ENCODE measurements around the gene ESAM.

The ESAM gene

GRCh38 chr11:124742555-124742954 lies 19.5 kb downstream of the ESAM start:
- no peak for ATAC-seq (ENCODE audit: low read depth)
- no peak for TF ChIP-seq CTCF (IDR thresholded peaks at IDR 0.05; ENCODE audit: poor library complexity, severe bottlenecking)
- no peaks in the 10 kb centered on the region for H3K27me3 ChIP-seq (ENCODE audit: insufficient read depth, poor library complexity, severe bottlenecking)

DNA sequence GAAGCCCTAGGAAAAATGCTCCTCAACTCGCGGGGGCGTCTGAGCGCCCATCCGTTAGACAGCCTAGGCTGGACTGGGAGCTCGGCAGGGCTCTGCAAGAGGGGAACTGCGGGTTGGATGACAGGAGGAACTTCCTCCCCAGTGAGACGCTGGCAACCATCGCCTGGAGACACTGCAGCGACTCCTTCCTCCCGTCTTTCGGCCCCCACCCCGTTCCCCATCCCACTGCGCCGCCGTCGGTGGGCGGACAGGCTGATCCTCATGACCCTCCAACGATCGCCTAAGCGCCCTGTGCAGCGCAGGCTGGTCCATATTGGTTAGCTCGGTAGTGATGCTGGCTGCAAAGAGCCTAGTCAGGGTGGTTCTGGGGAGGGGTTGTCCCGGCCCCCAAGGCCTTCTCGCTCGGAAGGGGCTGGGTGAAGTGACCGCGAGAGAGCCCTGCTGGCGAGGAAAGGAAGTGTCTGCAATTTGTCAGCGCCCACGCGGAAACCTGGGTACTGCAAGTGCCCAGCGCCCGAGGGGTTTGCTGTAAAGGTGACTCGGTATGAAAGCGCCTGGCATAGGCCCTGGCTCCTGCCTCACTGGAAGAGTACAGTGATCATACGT lies 21.7 kb downstream of the ESAM start:
- Histone ChIP-seq H3K36me3 (ENCODE audit: low read depth) (no peaks in the 10 kb centered on the region), H3K27me3 (ENCODE audit: insufficient read depth, poor library complexity, severe bottlenecking) (no peaks in the 10 kb centered on the region), H3K9me3 (ENCODE audit: severe bottlenecking) (no peaks in the 10 kb centered on the region), H3K27ac (ENCODE audit: poor library complexity, severe bottlenecking) (no peak overlapping the region), H3K4me3 (ENCODE audit: severe bottlenecking) (peak overlapping the region; percentile 41), H3K4me1 (ENCODE audit: insufficient read depth, poor library complexity, severe bottlenecking) (peaks cover 4% of the 10 kb centered on the region)
- peak; percentile 39 for TF ChIP-seq CTCF (IDR thresholded peaks at IDR 0.05; ENCODE audit: poor library complexity, severe bottlenecking)
- DNase-seq (ENCODE audit: low spot score) (no peak), ATAC-seq (ENCODE audit: low read depth) (peak; percentile 45)

More at GRCh38 chr11:124742555-124742954, 19.5 kb downstream of the ESAM start:
- no peaks in the 10 kb centered on the region for H3K36me3 ChIP-seq (ENCODE audit: low read depth)
- H3K4me1 ChIP-seq (ENCODE audit: insufficient read depth, poor library complexity, severe bottlenecking): peaks cover 8% of the 10 kb centered on the region
- DNase-seq (ENCODE audit: low spot score): no peak
- H3K27ac ChIP-seq (ENCODE audit: poor library complexity, severe bottlenecking): no peak overlapping the region
- H3K9me3 ChIP-seq (ENCODE audit: severe bottlenecking): no peaks in the 10 kb centered on the region
- no peak overlapping the region for H3K4me3 ChIP-seq (ENCODE audit: severe bottlenecking)

- H3K27me3 ChIP-seq (ENCODE audit: insufficient read depth, poor library complexity, severe bottlenecking): no peaks in the 10 kb centered on the region
- no peak for TF ChIP-seq CTCF (IDR thresholded peaks at IDR 0.05; ENCODE audit: poor library complexity, severe bottlenecking)
- no peaks in the 10 kb centered on the region for H3K36me3 ChIP-seq (ENCODE audit: low read depth)
- peak; percentile 93 for DNase-seq (ENCODE audit: low spot score)
- ATAC-seq (ENCODE audit: low read depth): peak; percentile 97
- H3K9me3 ChIP-seq (ENCODE audit: severe bottlenecking): no peaks in the 10 kb centered on the region
- no peak within 1 kb of the TSS for H3K27ac ChIP-seq (ENCODE audit: poor library complexity, severe bottlenecking)
- peaks cover 4% of the 10 kb centered on the region for H3K4me1 ChIP-seq (ENCODE audit: insufficient read depth, poor library complexity, severe bottlenecking)
- peak within 1 kb of the TSS; percentile 41 for H3K4me3 ChIP-seq (ENCODE audit: severe bottlenecking)
These were observed 22.4 kb downstream of the ESAM start, which contains the start of gene NRGN for GRCh38 chr11:124739479-124740276. TSS of gene NRGN (plus strand) at chr11:124739942. CDS start at chr11:124740085, 143 bp downstream.

DNA sequence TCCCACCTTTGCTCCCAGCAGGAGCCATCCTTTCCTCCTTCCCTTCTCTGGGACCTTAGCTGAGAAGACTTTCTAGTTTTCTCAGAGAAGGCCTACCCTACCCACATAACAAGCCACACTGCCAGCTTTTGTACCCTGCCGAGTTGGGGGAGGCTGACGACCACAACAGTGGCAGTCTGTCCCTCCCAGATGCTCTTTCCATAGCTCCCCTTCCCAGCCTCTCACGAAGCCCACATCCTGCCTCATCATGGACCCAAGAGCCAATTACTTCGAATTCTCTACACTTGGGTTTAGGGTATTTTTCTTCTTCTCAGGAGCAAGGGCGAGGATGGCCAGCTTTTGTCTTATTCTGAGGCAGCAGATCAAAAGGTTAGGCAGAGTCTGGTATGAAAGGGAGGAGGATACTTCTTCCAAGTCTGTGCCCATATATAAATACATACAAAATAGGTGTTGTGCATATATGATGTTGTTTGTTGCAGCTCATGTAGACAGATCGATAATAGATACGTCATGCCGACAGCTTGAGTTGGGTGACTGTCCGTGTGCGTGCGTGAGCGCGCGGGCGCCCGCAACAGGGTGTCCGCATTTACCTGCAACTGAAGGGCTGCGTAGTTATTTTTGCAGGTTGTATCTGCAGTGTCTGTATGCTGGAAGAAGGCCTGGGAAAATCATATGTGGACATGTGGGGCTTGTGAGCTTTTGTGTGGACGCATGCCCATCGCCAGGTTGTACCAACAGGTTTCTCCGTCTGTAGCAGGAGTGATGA lies 23.2 kb downstream of the ESAM start:
- ATAC-seq (ENCODE audit: low read depth) (no peak), DNase-seq (ENCODE audit: low spot score) (no peak)
- TF ChIP-seq CTCF (IDR thresholded peaks at IDR 0.05; ENCODE audit: poor library complexity, severe bottlenecking): no peak
- H3K27me3 ChIP-seq (ENCODE audit: insufficient read depth, poor library complexity, severe bottlenecking): no peaks in the 10 kb centered on the region
- H3K9me3 ChIP-seq (ENCODE audit: severe bottlenecking): no peaks in the 10 kb centered on the region
- H3K27ac ChIP-seq (ENCODE audit: poor library complexity, severe bottlenecking): no peak overlapping the region
- H3K4me1 ChIP-seq (ENCODE audit: insufficient read depth, poor library complexity, severe bottlenecking): peaks cover 4% of the 10 kb centered on the region
- H3K36me3 ChIP-seq (ENCODE audit: low read depth): no peaks in the 10 kb centered on the region
- no peak overlapping the region for H3K4me3 ChIP-seq (ENCODE audit: severe bottlenecking)

Data from RWPE2 (cell line).